Mesothelial cell of epicardium (in vitro differentiated cells): ENCODE results near the gene SPATC1L. TPM values are rescaled to one million over a fixed set of nuclear protein-coding genes. Genes with fewer than 3 reads are reported as not detected.
A peak's percentile ranks its signal among the peaks of the same experiment; 100 is the strongest.
"Not testable (repeated sequence)": the region's sequence is repeated elsewhere in the genome, so short reads cannot be mapped to it uniquely, and the experiment has no call there.

Source experiments
- DNase-seq, 2 experiments: peaks; one replicate each; pipeline ENCODE4 v3.0.0; 2021; ENCODE audit warnings: low spot score in 2 of 2; ENCODE audit not compliant: unreplicated experiment in 2 of 2
- H3K27ac Mint-ChIP-seq: 2 replicates; pipeline ENCODE4 v1.8.0; 2021; ENCODE audit warnings: mixed read lengths
- H3K27me3 Mint-ChIP-seq: 2 replicates; pipeline ENCODE4 v1.8.0; 2021; ENCODE audit warnings: low read depth, mixed read lengths
- H3K36me3 Mint-ChIP-seq: 2 replicates; pipeline ENCODE4 v1.8.0; 2021; ENCODE audit warnings: mixed read lengths
- H3K4me1 Mint-ChIP-seq: 2 replicates; pipeline ENCODE4 v1.8.0; 2021; ENCODE audit warnings: mixed read lengths
- H3K4me3 Mint-ChIP-seq: 2 replicates; pipeline ENCODE4 v1.8.0; 2021; ENCODE audit warnings: mild to moderate bottlenecking, moderate library complexity, mixed read lengths
- H3K9me3 Mint-ChIP-seq: 2 replicates; pipeline ENCODE4 v1.8.0; 2021; ENCODE audit warnings: mixed read lengths
- total RNA-seq: library from RNA; stranded (reverse); gene quantifications from 3 replicates; pipeline ENCODE4 v1.2.1, GENCODE V29; 2021
- TF ChIP-seq, protein P1 (sequence below): fragments of 200-600 bp; sonication (generic); IDR thresholded peaks from one replicate; pipeline ENCODE4 v1.5.0; 2021; ENCODE audit warnings: antibody characterized with exemption; ENCODE audit not compliant: unreplicated experiment

The SPATC1L gene
- total RNA-seq, 1 donor from 2014 or later: 28.1 TPM

DNA sequence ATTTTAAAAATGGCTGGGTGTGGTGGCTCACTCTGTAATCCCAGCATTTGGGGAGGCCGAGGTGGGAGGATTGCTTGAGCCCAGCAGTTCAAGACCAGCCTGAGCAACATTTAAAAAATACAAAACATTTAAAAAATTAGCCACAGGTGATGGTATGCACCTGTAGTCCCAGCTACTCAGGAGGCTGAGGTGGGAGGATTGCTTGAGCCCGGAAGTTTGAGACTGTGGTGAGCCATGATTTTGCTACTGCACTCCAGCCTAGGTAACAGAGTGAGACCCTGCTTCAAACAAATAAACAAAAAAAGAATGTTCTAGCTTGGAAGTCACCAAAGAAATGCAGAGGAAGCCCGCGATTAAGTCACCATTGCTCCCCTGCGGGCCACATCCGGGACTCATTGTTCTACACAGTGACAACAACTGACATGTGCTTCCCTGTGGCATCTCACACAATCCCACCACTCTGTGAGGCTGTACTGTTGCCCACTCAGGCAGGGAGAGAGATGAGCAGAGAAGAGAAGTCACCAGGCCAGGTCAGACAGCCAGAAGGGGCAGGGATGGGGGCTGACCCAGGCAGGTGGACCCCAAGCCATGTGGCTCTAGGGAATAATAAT lies 18.4 kb upstream of the SPATC1L start:
- Mint-ChIP-seq H3K27me3 (no peaks in the 10 kb centered on the region), H3K36me3 (peaks cover 49% of the 10 kb centered on the region), H3K9me3 (peaks cover 6% of the 10 kb centered on the region), H3K4me1 (no peaks in the 10 kb centered on the region), H3K27ac (no peak overlapping the region), H3K4me3 (no peak overlapping the region)
- DNase-seq: no peak
- TF ChIP-seq, protein P1, sequence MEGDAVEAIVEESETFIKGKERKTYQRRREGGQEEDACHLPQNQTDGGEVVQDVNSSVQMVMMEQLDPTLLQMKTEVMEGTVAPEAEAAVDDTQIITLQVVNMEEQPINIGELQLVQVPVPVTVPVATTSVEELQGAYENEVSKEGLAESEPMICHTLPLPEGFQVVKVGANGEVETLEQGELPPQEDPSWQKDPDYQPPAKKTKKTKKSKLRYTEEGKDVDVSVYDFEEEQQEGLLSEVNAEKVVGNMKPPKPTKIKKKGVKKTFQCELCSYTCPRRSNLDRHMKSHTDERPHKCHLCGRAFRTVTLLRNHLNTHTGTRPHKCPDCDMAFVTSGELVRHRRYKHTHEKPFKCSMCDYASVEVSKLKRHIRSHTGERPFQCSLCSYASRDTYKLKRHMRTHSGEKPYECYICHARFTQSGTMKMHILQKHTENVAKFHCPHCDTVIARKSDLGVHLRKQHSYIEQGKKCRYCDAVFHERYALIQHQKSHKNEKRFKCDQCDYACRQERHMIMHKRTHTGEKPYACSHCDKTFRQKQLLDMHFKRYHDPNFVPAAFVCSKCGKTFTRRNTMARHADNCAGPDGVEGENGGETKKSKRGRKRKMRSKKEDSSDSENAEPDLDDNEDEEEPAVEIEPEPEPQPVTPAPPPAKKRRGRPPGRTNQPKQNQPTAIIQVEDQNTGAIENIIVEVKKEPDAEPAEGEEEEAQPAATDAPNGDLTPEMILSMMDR: no peak

- H3K9me3 Mint-ChIP-seq, H3K4me1 Mint-ChIP-seq: not testable (repeated sequence)
- H3K36me3 Mint-ChIP-seq: peaks cover 48% of the 10 kb centered on the region
Measured at GRCh38 chr21:46200877-46201803, 16.9 kb upstream of the SPATC1L start.

GRCh38 chr21:46199436-46200373 lies 15.4 kb upstream of the SPATC1L start:
- H3K36me3 Mint-ChIP-seq: peaks cover 44% of the 10 kb centered on the region
- H3K9me3 Mint-ChIP-seq: peaks cover 6% of the 10 kb centered on the region
- no peak for DNase-seq
- H3K4me3 Mint-ChIP-seq: no peak overlapping the region
- TF ChIP-seq, protein P1: no peak
- H3K27me3 Mint-ChIP-seq: no peaks in the 10 kb centered on the region
- H3K4me1 Mint-ChIP-seq: no peaks in the 10 kb centered on the region
- H3K27ac Mint-ChIP-seq: no peak overlapping the region

More at GRCh38 chr21:46200877-46201803, 16.9 kb upstream of the SPATC1L start:
- not testable (repeated sequence) for DNase-seq, H3K27me3 Mint-ChIP-seq, H3K4me3 Mint-ChIP-seq, H3K27ac Mint-ChIP-seq

GRCh38 chr21:46196733-46197132 lies 12.5 kb upstream of the SPATC1L start:
- no peak overlapping the region for H3K4me3 Mint-ChIP-seq
- no peaks in the 10 kb centered on the region for H3K4me1 Mint-ChIP-seq
- TF ChIP-seq, protein P1: no peak
- H3K27ac Mint-ChIP-seq: no peak overlapping the region
- H3K27me3 Mint-ChIP-seq: no peaks in the 10 kb centered on the region
- H3K36me3 Mint-ChIP-seq: peaks cover 50% of the 10 kb centered on the region
- DNase-seq: peak in 1 of 2 experiments; percentile 22
- peaks cover 6% of the 10 kb centered on the region for H3K9me3 Mint-ChIP-seq

DNA sequence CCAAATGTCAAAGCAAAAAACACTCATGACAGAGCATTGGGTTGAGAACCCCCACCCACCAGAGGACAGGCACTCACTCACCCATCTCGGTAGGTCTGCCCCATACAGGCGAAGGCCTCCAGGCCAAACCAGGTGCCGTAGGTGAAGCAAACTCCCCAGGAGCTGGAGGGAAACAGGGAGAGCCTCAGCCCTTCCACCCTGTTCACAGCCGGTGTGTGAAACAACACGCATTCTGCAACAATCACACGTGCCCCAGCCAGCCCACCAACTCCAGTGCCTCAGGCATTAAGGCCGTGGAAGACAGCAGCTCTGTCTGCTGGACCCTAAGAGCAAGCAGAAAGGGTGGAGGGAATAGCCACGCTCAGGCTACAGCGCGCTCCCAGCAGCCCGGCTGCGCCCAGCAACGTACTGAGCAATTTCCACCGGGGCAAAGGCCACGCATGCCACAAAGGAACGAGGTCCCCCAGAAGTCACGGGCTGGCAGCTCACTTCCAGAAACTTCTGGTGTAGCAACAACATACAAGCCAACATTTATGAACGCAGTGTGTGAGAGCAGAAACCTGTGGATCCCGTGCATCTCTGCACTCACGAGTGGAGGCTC lies 11.4 kb upstream of the SPATC1L start:
- no peaks in the 10 kb centered on the region for H3K27me3 Mint-ChIP-seq
- DNase-seq: peak in 1 of 2 experiments; percentile 17
- no peaks in the 10 kb centered on the region for H3K4me1 Mint-ChIP-seq
- H3K9me3 Mint-ChIP-seq: peaks cover 6% of the 10 kb centered on the region
- TF ChIP-seq, protein P1: no peak
- H3K27ac Mint-ChIP-seq: no peak overlapping the region
- H3K36me3 Mint-ChIP-seq: peaks cover 48% of the 10 kb centered on the region
- no peak overlapping the region for H3K4me3 Mint-ChIP-seq
